NT2/D1 (cell line): ENCODE measurements around the gene CTNNA2.

Source experiments
- DNase-seq: peaks from one replicate; pipeline ENCODE4 v3.0.0-alpha.2; 2011; ENCODE audit warnings: low read depth, low spot score
- H3K27me3 ChIP-seq: 2 replicates; pipeline ENCODE4 v1.6.0; 2011; ENCODE audit warnings: mild to moderate bottlenecking; ENCODE audit not compliant: insufficient read length, insufficient read depth
- H3K36me3 ChIP-seq: 2 replicates; pipeline ENCODE4 v1.6.1; 2011; ENCODE audit warnings: mild to moderate bottlenecking, low read length, mixed read lengths; ENCODE audit not compliant: insufficient read depth, insufficient read length
- H3K4me1 ChIP-seq: 2 replicates; pipeline ENCODE4 v1.5.1; 2011; ENCODE audit not compliant: insufficient read depth, insufficient read length
- H3K4me3 ChIP-seq: 2 replicates; pipeline ENCODE4 v1.5.1; 2011; ENCODE audit warnings: low read depth; ENCODE audit not compliant: insufficient read length
- H3K9ac ChIP-seq: 2 replicates; pipeline ENCODE4 v1.6.0; 2011; ENCODE audit warnings: low read depth; ENCODE audit not compliant: insufficient read length
- H3K9me3 ChIP-seq: 2 replicates; pipeline ENCODE4 v1.5.1; 2011; ENCODE audit warnings: mild to moderate bottlenecking, low read length; ENCODE audit not compliant: insufficient read depth
- SUZ12 ChIP-seq: IDR thresholded peaks from 2 replicates; pipeline ENCODE4 v1.6.1; 2011; ENCODE audit not compliant: insufficient read length, insufficient read depth; ENCODE audit errors: extremely low read depth
- YY1 ChIP-seq: IDR thresholded peaks from 2 replicates; pipeline ENCODE4 v1.6.1; 2011; ENCODE audit not compliant: insufficient read length, insufficient read depth
- ZNF274 ChIP-seq: IDR thresholded peaks from 2 replicates; pipeline ENCODE4 v1.6.1; 2011; ENCODE audit warnings: mild to moderate bottlenecking, low read depth, low read length

CTNNA2 gene

GRCh38 chr2:80153768-80154167, 640.9 kb downstream of the CTNNA2 start:
- H3K4me3 ChIP-seq, result no peak overlapping the region
- H3K4me1 ChIP-seq, result no peaks in the 10 kb centered on the region
- H3K27me3 ChIP-seq, result no peaks in the 10 kb centered on the region
- no peaks in the 10 kb centered on the region for H3K9me3 ChIP-seq
- no peaks in the 10 kb centered on the region for H3K36me3 ChIP-seq
- DNase-seq, result no peak
- no peak overlapping the region for H3K9ac ChIP-seq
- no peak for TF ChIP-seq YY1
- TF ChIP-seq SUZ12, result no peak
- no peak for TF ChIP-seq ZNF274

GRCh38 chr2:80154231-80154915, 641.5 kb downstream of the CTNNA2 start:
- no peaks in the 10 kb centered on the region for H3K9me3 ChIP-seq
- H3K4me3 ChIP-seq, result no peak overlapping the region
- H3K4me1 ChIP-seq, result no peaks in the 10 kb centered on the region
- H3K9ac ChIP-seq, result no peak overlapping the region
- DNase-seq, result no peak
- no peaks in the 10 kb centered on the region for H3K36me3 ChIP-seq
- no peaks in the 10 kb centered on the region for H3K27me3 ChIP-seq
- TF ChIP-seq ZNF274, result no peak
- TF ChIP-seq SUZ12, result no peak
- TF ChIP-seq YY1, result no peak

GRCh38 chr2:80164375-80164774, 651.5 kb downstream of the CTNNA2 start:
- TF ChIP-seq YY1, result no peak
- TF ChIP-seq ZNF274, result no peak
- no peak for TF ChIP-seq SUZ12
- Histone ChIP-seq H3K4me1 (no peaks in the 10 kb centered on the region), H3K4me3 (no peak overlapping the region), H3K27me3 (no peaks in the 10 kb centered on the region), H3K9ac (no peak overlapping the region), H3K9me3 (no peaks in the 10 kb centered on the region), H3K36me3 (no peaks in the 10 kb centered on the region)
- DNase-seq, result no peak

DNA sequence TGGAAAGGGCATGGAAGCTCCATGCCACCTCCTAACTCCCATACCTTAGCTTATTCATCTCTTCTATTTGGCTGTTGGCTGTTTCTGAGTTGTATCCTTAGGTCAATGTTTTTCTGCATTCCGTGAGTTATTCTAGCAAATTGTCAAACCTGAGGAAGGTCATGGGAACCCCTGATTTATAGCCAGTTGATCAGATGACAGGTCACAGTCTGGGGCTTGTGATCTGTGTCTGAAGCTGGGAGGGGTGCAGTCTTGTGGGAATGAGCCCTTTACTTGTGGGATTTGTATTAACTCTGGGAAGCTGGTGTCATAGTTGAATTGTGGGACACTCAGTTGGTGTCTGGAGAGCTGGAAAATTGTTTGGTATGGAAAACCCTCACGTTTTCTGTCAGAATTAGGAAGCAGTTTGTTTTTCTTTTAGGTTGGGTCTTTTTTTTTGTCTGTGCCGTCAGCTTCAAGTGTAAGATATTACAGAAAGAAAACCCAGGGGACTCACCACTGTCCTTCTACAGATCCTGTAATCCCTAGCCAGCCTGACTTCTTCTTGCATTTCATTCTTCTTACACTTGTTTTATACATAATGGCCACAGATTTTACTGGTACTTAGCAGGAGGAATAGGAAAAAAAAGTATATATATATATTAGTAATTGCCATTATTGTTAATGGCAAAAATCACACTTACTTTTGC, 653.8 kb downstream of the CTNNA2 start:
- Histone ChIP-seq H3K4me1 (no peaks in the 10 kb centered on the region), H3K4me3 (no peak overlapping the region), H3K36me3 (no peaks in the 10 kb centered on the region), H3K9ac (no peak overlapping the region), H3K9me3 (no peaks in the 10 kb centered on the region), H3K27me3 (no peaks in the 10 kb centered on the region)
- TF ChIP-seq YY1 (no peak), ZNF274 (no peak), SUZ12 (no peak)
- DNase-seq, result no peak

DNA sequence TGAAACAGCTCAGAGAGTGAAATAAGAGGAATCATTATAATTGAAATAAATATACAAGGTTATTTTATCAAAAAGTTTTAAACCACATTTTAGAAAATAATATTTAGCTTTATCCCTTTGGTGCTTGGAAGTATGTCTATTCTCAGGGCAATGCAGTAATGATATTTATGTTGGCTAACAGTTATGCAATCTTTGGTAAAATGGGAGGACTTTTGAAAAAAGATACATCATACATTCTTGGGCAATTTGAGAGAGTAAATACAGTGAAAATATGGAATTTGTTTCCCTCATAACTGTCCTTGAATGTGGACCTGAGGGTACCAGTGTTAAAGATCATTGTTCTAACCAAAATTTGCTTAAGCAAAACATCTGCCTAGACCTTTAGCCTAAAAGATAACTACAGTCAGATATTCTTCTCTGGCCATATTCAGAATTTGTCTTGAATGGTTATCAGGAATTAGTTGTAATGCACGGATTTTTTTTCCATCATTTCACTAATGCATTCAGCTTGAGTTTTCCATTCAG, 654.5 kb downstream of the CTNNA2 start:
- Histone ChIP-seq H3K4me3 (no peak overlapping the region), H3K9ac (no peak overlapping the region), H3K9me3 (no peaks in the 10 kb centered on the region), H3K27me3 (no peaks in the 10 kb centered on the region), H3K36me3 (no peaks in the 10 kb centered on the region), H3K4me1 (no peaks in the 10 kb centered on the region)
- no peak for DNase-seq
- no peak for TF ChIP-seq SUZ12
- no peak for TF ChIP-seq ZNF274
- TF ChIP-seq YY1, result no peak

GRCh38 chr2:80168037-80168436, 655.2 kb downstream of the CTNNA2 start:
- H3K9ac ChIP-seq, result no peak overlapping the region
- H3K36me3 ChIP-seq, result no peaks in the 10 kb centered on the region
- no peaks in the 10 kb centered on the region for H3K4me1 ChIP-seq
- H3K9me3 ChIP-seq, result no peaks in the 10 kb centered on the region
- H3K4me3 ChIP-seq, result no peak overlapping the region
- no peaks in the 10 kb centered on the region for H3K27me3 ChIP-seq
- TF ChIP-seq YY1 (no peak), SUZ12 (no peak), ZNF274 (no peak)
- no peak for DNase-seq

DNA sequence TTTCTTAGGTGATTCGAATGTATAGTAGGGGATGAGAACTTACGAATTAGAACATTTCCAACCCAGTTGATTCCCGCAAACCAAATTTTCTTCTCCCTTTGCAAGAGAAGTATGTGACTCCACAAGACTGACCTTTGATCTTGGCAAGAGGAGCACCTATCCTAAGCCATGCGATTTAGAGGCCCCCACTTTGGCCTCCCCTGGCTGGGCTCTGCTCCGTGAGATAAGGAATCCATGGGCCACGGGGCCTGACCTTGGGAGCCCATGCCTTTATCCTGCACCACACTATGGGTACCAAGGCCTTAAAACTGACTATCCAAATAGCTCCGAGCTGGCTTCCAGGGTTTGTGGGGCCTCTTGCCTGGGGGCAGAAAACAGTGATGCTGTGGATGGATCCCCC, 656.0 kb downstream of the CTNNA2 start:
- H3K4me1 ChIP-seq, result no peaks in the 10 kb centered on the region
- H3K9ac ChIP-seq, result no peak overlapping the region
- H3K36me3 ChIP-seq, result no peaks in the 10 kb centered on the region
- TF ChIP-seq SUZ12 (no peak), ZNF274 (no peak), YY1 (no peak)
- no peaks in the 10 kb centered on the region for H3K9me3 ChIP-seq
- no peak for DNase-seq
- H3K4me3 ChIP-seq, result no peak overlapping the region
- H3K27me3 ChIP-seq, result no peaks in the 10 kb centered on the region
